PC-3 (cell line): ENCODE data around the gene ATP6V0E2. TPM values are rescaled to one million over a fixed set of nuclear protein-coding genes. Genes with fewer than 3 reads are reported as not detected.

ENCODE experiments used
- ATAC-seq: fragments of 200-7000 bp; cut with Tn5 transposase; 2 replicates; pipeline ENCODE4 v1.9.1; 2020; ENCODE audit warnings: mild to moderate bottlenecking, moderate library complexity
- BruUV-seq: library from RNA; stranded (reverse); fragments of 400-500 nt; replicated peaks from 2 replicates; lab custom pipeline; 2021; lab: Mats Ljungman, UMichigan
- CTCF ChIA-PET: fragments of 300-600 bp; sonication (Branson Sonifier 250); formaldehyde crosslinking; loops from one replicate; lab custom pipeline; 2022; ENCODE audit warnings: antibody characterized with exemption; lab: Charles Lee
- POLR2A ChIA-PET: fragments of 300-600 bp; sonication (Branson Sonifier 250); formaldehyde crosslinking; loops from one replicate; lab custom pipeline; 2022; ENCODE audit warnings: antibody characterized with exemption; ENCODE audit not compliant: unreplicated experiment; lab: Charles Lee
- DNase-seq: peaks from one replicate; pipeline ENCODE4 v3.0.0-alpha.2; 2015
- H2AFZ ChIP-seq: fragments of 300-600 bp; sonication (generic); 2 replicates; pipeline ENCODE4 v1.6.0; 2016; ENCODE audit warnings: antibody characterized with exemption, low read length
- H3F3A ChIP-seq: fragments of 300-600 bp; sonication (generic); one replicate; pipeline ENCODE4 v1.6.0; 2017; ENCODE audit warnings: antibody characterized with exemption, low read length, control low read depth, mild to moderate bottlenecking; ENCODE audit not compliant: unreplicated experiment
- H3K27ac ChIP-seq: fragments of 300-600 bp; sonication (generic); 2 replicates; pipeline ENCODE4 v1.5.1; 2016; ENCODE audit warnings: mild to moderate bottlenecking, low read length
- H3K27me3 ChIP-seq: fragments of 300-600 bp; sonication (generic); 2 replicates; pipeline ENCODE4 v1.6.1; 2016; ENCODE audit warnings: low read length, mixed read lengths
- H3K36me3 ChIP-seq: fragments of 300-600 bp; sonication (generic); 2 replicates; pipeline ENCODE4 v1.6.1; 2016; ENCODE audit warnings: low read depth, mixed run types, low read length, mixed read lengths
- H3K4me1 ChIP-seq: fragments of 300-600 bp; sonication (generic); 2 replicates; pipeline ENCODE4 v1.5.1; 2016; ENCODE audit warnings: low read length; ENCODE audit not compliant: insufficient read depth
- H3K4me2 ChIP-seq: fragments of 300-600 bp; sonication (generic); 2 replicates; pipeline ENCODE4 v1.6.0; 2016; ENCODE audit warnings: low read length
- H3K4me3 ChIP-seq: fragments of 300-600 bp; sonication (generic); 2 replicates; pipeline ENCODE4 v1.5.1; 2016; ENCODE audit warnings: mild to moderate bottlenecking, low read length, mixed read lengths
- H3K79me2 ChIP-seq: fragments of 300-600 bp; sonication (generic); 2 replicates; pipeline ENCODE4 v1.6.1; 2017; ENCODE audit warnings: low read length, mixed read lengths
- H3K9ac ChIP-seq: fragments of 300-600 bp; sonication (generic); 2 replicates; pipeline ENCODE4 v1.6.0; 2016; ENCODE audit warnings: mild to moderate bottlenecking, low read length
- H3K9me2 ChIP-seq: fragments of 300-600 bp; sonication (generic); replicated peaks from 2 replicates; pipeline ENCODE4 v1.6.1; 2016; ENCODE audit warnings: mixed run types, low read length, mixed read lengths
- H3K9me3 ChIP-seq: fragments of 300-600 bp; sonication (generic); 2 replicates; pipeline ENCODE4 v1.6.1; 2016; ENCODE audit warnings: low read length, mixed read lengths
- H4K20me1 ChIP-seq: fragments of 300-600 bp; sonication (generic); 2 replicates; pipeline ENCODE4 v1.6.1; 2016; ENCODE audit warnings: low read length, mixed read lengths
- CTCF ChIP-seq: fragments of 300-600 bp; sonication (generic); conservative IDR thresholded peaks from 2 replicates; pipeline ENCODE4 v1.5.1; 2017; ENCODE audit warnings: antibody characterized with exemption, low read depth, mild to moderate bottlenecking, low read length
- EZH2 ChIP-seq: fragments of 300-600 bp; sonication (generic); IDR thresholded peaks from one replicate; pipeline ENCODE4 v1.6.1; 2017; ENCODE audit warnings: antibody characterized with exemption, mild to moderate bottlenecking, low read length; ENCODE audit not compliant: unreplicated experiment
- EZH2phosphoT487 ChIP-seq: fragments of 300-600 bp; sonication (generic); IDR thresholded peaks from 2 replicates; pipeline ENCODE4 v1.6.1; 2018; ENCODE audit warnings: mild to moderate bottlenecking, antibody characterized with exemption, low read length, borderline replicate concordance
- intact Hi-C: fragments of 100-400 bp; cut with micrococcal nuclease; formaldehyde crosslinking; loops from 2 replicates; pipeline ENCODE4 v1.9.0; 2023
- total RNA-seq: library from RNA; depleted of rRNA; stranded (reverse); fragments of >200 nt; gene quantifications from 2 replicates; pipeline ENCODE4 v1.2.3, GENCODE V29; 2014

The ATP6V0E2 gene
- total RNA-seq, 1 experiment from 2014 or later = 78.2 TPM

- ChIA-PET CTCF (no interaction called here), POLR2A (no interaction called here)
- Histone ChIP-seq H3K4me3 (no peak overlapping the region), H3F3A (no peaks in the 10 kb centered on the region), H2AFZ (no peak overlapping the region), H3K4me2 (no peak overlapping the region), H3K27ac (no peak overlapping the region), H3K9me2 (no peaks in the 10 kb centered on the region), H3K4me1 (peaks cover 12% of the 10 kb centered on the region; the same call in 1 of the 2 replicates), H4K20me1 (no peaks in the 10 kb centered on the region), H3K9me3 (no peaks in the 10 kb centered on the region), H3K36me3 (no peaks in the 10 kb centered on the region), H3K79me2 (no peaks in the 10 kb centered on the region), H3K27me3 (no peaks in the 10 kb centered on the region), H3K9ac (no peak overlapping the region)
- intact Hi-C loops = no loop called here
- DNase-seq = no peak
- no TSS peak for BruUV-seq
- no peak for ATAC-seq
- no peak for TF ChIP-seq CTCF
- TF ChIP-seq EZH2 = no peak
- TF ChIP-seq EZH2phosphoT487 = no peak
Measured at GRCh38 chr7:149850716-149851115, 23.1 kb upstream of the ATP6V0E2 start.

- Histone ChIP-seq H3K27ac (no peak overlapping the region), H3K4me2 (no peak overlapping the region), H3F3A (no peaks in the 10 kb centered on the region), H3K4me3 (no peak overlapping the region), H3K9me2 (no peaks in the 10 kb centered on the region), H3K9ac (no peak overlapping the region), H4K20me1 (no peaks in the 10 kb centered on the region), H3K9me3 (no peaks in the 10 kb centered on the region), H2AFZ (no peak overlapping the region), H3K36me3 (no peaks in the 10 kb centered on the region), H3K79me2 (no peaks in the 10 kb centered on the region), H3K27me3 (no peaks in the 10 kb centered on the region), H3K4me1 (peaks cover 13% of the 10 kb centered on the region; the same call in 1 of the 2 replicates)
- no TSS peak for BruUV-seq
- intact Hi-C loops = no loop called here
- CTCF ChIA-PET = no interaction called here
- POLR2A ChIA-PET = no interaction called here
- ATAC-seq = no peak
- no peak for TF ChIP-seq EZH2
- no peak for TF ChIP-seq EZH2phosphoT487
- TF ChIP-seq CTCF = no peak
- DNase-seq = no peak
Measured at GRCh38 chr7:149851449-149851848, 22.3 kb upstream of the ATP6V0E2 start.

GRCh38 chr7:149853157-149853556 is 20.6 kb upstream of the ATP6V0E2 start:
- TF ChIP-seq EZH2 = no peak
- TF ChIP-seq EZH2phosphoT487 = no peak
- Histone ChIP-seq H3K79me2 (no peaks in the 10 kb centered on the region), H3K27me3 (no peaks in the 10 kb centered on the region), H3K9ac (no peak overlapping the region), H3K9me3 (no peaks in the 10 kb centered on the region), H3F3A (no peaks in the 10 kb centered on the region), H3K36me3 (no peaks in the 10 kb centered on the region), H3K4me3 (no peak overlapping the region), H2AFZ (no peak overlapping the region), H4K20me1 (no peaks in the 10 kb centered on the region), H3K4me1 (peaks cover 13% of the 10 kb centered on the region; the same call in 1 of the 2 replicates), H3K9me2 (no peaks in the 10 kb centered on the region), H3K27ac (no peak overlapping the region), H3K4me2 (no peak overlapping the region)
- intact Hi-C loops = no loop called here
- no TSS peak for BruUV-seq
- ChIA-PET CTCF (no interaction called here), POLR2A (no interaction called here)
- DNase-seq = no peak
- no peak for ATAC-seq
